HG02870 (cell line): ENCODE data around the gene SLC9C1.

Source experiments
- ATAC-seq: cut with Tn5 transposase; IDR thresholded peaks from one replicate; pipeline ENCODE4 v1.9.1; 2021; ENCODE audit warnings: mild to moderate bottlenecking, moderate library complexity; ENCODE audit not compliant: unreplicated experiment

SLC9C1 gene

DNA sequence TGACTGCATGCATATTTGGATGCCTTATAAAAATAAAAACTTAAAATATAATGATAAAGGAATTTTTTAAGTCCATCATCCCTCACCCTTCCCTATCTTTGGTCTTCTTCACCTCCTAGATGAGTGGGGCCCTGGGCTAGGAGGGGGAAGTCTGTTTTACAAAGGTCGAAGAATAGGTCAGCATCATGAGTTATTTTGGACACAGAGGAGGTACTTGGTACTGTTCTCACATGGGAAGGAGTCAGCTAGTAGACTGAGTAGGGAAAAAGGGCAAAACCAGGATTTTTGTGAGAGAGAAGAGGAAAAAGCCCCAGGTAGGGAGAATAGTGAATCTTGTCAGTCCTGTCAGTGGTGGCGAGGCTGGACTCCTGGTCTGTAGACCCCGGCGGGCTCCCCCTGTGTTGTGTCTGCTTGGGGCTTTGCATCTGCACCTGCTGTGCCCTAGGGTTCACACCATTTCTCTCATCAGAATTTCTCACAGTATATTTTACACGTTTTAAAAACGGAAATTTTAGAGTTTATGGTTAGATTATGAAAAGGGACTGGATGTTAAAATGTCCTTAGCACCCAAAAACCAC, 178.1 kb downstream of the SLC9C1 start:
- ATAC-seq, result no peak

DNA sequence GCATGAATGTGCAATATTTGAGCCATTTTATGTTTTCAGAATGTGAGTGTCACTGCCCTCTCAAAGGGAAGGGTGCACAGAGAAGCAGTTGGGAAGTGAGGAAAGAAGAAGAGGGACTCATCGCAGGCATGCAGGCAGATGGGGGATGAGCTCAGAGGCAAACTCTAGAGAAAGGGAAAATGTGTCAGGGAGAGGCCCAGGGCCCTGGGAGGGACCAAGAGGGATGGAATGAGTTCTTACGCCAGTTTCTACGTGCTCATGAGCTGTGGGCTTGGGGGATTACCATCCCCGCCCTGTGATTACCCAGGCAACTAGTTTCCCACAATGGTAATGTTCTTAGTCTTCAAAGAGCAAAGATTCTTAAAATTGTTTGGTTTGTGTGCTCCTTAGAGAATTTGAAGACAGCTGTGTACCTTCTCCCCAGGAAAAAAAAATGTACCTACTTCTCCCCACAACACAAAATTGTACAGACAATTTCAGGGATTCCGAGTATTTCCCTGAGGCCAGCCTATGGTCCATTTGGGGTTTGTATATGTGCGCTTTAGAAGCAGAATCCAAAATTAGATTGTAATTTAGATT, 178.8 kb downstream of the SLC9C1 start:
- ATAC-seq, result peak; percentile 48

DNA sequence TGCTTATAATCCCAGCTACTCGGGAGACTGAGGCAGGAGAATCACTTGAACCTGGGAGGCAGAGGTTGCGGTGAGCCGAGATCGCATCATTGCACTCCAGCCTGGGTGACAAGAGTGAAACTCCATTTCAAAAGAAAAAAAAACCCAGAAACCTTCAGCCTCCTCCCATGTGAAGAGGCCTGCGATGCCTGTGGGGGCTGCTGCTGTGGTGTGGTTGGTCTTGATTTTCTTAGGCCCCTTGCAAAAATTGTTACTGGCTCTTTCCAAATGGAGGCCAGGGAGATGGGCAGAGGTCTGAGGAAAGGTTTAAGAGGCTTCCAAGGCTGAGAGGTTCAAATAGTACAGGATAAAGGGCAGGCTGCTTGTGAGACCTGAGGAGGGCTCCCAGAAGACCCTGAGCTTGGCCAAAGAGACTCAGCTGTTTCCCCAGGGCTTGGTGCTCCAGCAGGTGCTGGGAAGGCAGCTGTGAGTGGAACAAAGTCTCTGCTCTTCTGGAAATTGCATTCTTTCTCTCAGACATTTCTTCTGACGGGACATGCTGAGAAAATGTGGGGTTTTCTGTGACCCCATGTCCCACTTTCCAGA, 179.3 kb downstream of the SLC9C1 start:
- peak; percentile 26 for ATAC-seq

DNA sequence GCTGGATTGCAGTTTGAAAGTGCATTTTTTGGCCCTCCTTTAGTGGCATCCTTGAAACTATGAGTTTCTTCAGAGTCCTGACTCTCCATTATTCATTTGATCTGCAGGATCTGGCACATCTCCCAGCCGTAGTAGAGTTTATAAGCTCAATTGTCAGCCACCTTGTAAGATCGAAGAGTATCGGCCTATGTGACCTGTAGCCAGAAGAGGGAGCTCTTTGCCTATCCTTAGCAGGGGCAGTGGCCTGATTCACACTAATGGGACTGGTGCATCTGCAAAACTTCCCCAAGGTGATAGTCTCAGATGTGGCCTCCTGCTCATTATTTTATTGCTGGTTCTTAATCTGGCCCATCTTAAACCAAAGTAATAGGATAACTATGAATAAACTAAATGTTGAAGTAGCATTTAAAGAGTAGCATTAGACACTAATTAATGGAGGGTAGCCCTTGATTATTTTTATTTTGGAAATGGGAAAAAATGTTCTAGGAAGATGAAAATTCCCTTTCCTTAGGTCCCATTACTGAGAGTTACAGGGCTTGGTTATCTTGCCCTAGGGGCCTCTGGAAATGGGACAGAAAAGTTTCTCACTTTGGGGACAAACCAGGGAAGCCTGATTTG, 182.1 kb downstream of the SLC9C1 start:
- ATAC-seq, result peak; percentile 38

DNA sequence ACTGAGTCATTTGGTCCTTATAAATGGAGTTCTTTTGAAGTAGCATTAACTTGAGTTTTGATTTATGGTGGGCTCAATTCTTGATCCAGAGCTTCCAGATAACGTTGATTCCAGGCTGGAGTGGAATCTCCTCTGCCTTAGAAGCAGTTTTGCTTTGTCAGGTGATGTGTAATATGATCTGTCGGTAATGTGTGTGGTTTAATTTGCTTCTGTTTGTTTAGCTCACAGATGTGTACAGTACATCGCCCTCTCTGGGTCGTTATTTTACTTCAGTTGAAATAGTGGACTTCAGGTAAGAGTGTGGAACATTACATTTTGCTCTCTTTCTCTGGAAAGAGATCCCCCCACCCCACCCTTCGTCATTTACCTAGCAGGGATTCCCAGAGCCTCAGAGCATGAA, 184.7 kb downstream of the SLC9C1 start:
- no peak for ATAC-seq

DNA sequence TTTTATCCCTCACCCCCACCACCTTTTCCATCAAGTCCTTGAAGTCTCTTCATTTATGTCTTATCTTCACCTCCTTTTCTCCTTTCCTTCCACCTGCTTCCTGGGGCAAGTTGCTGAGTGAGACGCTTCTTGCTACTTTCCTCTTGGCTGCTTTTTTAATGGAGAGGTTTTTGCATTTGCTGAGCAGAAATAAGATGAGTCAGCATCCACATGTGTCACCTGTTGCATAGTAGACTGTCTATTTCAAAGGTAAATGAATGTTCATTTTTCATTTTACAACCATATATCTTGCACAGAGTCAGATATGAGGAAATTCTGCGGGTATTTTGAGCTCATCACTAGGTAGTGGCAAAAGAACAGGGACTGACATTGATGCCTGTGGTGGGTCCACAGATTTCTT, 189.2 kb downstream of the SLC9C1 start:
- no peak for ATAC-seq

DNA sequence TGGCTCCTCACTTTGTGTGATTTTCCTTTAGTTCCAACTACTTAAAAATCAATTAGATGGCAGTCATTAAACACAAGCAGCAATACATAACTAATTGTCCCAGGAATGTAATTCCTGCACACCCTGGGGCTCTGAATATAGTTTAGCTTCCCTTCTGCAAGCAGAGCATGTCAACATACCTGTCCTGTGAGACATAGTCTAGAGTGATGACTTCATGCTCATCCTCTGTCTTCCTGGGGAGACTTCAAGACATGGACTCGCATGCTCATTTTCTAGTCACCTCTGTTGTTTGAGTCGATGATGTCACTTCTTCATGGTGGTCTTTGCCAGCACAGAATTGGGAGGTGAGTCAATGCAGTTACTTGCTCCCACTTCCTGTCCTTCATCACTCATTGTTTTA, 192.1 kb downstream of the SLC9C1 start:
- no peak for ATAC-seq

DNA sequence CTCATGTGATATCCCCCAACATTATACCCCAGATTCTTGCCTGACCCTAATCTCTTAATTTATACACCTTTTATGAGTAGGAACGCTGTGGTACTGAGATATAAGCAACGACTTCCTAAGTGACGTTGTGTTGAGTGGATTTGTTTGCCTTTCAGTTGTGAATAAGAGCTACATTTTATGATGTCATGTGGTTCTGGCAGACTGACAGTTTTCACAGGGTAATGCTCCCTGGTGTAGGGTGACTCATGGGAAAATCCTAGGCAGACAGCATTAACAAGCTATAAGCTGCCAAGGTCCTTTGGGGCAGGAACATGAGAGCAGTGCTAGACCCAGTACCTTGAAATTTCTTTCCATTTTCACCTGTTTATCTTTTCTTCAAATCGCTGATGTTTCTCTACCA, 196.6 kb downstream of the SLC9C1 start:
- ATAC-seq, result peak; percentile 70

DNA sequence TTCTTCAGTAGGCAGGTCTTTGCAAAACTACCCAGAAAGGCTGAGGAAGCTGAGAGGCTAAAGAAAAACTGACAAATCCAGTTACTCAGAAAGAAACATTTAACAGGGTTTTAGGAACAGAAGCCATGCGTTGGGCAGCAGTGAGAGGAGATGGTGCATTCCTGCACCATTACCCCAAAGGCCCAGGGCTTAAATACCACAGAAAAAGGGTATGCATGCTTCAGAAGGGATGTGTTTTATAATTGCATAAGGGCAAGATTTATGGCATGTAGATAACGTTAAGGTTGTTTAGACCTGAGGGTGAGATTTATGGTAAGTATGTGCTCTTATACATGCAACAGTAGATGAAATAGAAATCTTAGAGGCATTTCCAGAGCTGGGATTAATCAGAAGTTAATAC, 197.8 kb downstream of the SLC9C1 start:
- ATAC-seq, result no peak

DNA sequence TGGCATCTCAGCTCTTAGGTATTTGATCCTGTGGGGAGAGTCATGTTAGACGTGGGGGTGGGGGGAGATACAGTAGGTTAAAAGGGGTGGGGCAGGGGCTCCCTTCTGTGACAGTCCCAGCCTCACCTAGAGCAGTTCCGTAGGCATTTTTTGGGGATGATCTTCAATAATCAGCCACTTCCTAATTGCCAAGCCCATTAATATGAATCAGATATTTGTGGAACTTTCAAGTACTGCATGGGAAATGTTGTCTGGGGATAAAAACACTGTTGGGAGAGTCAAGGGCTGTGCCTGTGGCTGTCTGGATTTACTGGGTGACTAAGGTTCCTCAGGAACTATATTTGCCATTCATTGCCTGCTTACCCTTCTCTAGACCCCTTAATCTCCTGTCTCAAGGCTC, 198.3 kb downstream of the SLC9C1 start:
- ATAC-seq, result no peak

DNA sequence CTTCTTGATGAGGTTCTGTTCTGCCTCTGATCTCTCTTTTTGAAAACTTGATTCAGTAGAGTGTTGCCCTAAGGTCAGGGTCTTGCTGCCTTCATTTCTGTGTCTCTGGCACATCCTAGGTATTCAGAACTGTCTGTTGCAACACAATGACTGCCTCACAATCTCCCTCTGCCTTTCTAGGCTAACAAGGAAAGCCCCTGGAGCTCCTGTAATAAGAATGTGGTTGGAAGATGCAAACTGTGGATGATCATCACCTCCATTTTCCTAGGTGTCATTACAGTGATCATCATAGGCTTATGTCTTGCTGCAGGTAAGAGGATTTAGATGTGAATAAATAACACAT, 200.9 kb downstream of the SLC9C1 start:
- ATAC-seq, result no peak

DNA sequence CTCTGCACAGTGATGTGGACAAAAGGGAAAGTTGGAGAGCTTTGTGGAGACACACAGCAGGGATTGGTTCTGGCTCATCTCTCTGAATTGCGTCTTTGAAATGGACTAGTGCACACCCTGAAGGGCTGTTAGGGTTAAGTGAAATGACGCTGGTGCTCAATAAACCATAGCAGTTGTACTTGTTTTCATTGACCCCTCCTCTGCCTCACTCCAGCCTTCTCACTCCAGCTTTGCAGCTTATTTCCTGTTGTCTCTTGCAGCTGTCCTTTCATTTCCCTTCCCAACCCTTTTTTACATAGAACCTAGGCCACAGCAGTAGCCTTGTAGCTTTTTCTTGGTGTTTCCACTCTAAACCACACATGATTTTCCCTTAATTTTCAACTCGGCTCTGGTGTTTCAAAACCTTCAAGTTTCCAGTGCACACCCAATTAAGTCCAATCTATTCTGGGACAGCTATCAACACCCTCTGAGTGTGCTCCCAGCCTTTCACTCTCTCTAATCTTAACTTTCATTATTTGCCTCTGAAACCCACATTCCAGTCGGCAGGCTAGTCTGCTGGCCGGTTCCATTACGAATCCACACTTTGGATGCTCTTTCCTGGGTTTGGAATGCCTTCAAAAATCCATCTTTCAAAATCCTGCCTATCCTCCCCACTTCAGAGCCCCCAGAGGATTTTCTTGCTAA, 201.4 kb downstream of the SLC9C1 start:
- ATAC-seq, result peak; percentile 42

DNA sequence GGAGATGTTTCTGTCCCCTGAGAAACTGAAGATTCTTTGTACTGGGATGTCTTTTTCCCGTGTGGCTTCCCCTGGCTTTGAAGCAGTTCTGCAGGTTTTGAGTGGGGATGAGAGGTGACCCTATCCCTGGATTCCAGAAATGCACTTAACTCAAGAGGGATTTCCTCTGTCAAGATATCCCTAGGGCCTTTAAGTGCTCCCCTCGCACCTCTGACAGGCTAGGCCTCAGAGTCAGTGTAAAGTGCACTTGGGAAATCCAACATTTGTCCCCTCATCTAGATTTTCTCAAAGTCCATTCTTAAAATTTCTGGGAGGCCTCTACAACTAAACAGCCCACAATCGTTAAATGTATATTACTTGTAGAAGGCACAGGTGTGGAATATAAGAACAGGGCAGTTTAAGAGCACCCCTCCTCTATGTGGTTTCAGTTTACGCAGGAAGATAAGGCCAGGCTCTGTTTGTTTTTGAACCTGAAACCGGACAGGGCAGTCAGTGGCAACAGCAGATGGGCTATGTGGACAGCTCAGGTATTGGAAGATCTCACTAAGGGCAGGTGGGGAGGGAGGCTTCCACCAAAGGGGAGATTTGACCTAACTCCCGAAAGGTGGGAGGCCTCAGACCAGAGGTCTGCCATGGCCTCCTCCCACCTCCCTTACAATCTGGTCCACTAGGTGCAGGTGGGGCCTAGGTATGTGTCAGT, 203.0 kb downstream of the SLC9C1 start:
- ATAC-seq, result no peak
